Testis (tissue), 3 donors: Measurements from ENCODE around the gene PAQR9. TPM values are rescaled to one million over a fixed set of nuclear protein-coding genes. Genes with fewer than 3 reads are reported as not detected.

Experiments
- DNase-seq: peaks from one replicate; pipeline ENCODE4 v3.0.0-alpha.2; 2019
- H3K27ac ChIP-seq, 2 donors: fragments of 200-600 bp; sonication (generic); one replicate each; pipeline ENCODE4 v1.5.1; 2019
- H3K27me3 ChIP-seq: fragments of 200-600 bp; sonication (generic); one replicate; pipeline ENCODE4 v1.5.1; 2019
- H3K36me3 ChIP-seq: fragments of 200-600 bp; sonication (generic); one replicate; pipeline ENCODE4 v1.5.1; 2017; ENCODE audit warnings: low read depth; ENCODE audit errors: missing control alignments
- H3K4me1 ChIP-seq: fragments of 200-600 bp; sonication (generic); one replicate; pipeline ENCODE4 v1.5.1; 2019
- H3K4me3 ChIP-seq, 2 donors: fragments of 200-600 bp; sonication (generic); one replicate each; pipeline ENCODE4 v1.5.1; 2017 to 2019
- H3K9me3 ChIP-seq: fragments of 200-600 bp; sonication (generic); one replicate; pipeline ENCODE4 v1.5.1; 2017
- POLR2A ChIP-seq: fragments of 450-650 bp; IDR thresholded peaks from one replicate; pipeline ENCODE4 v1.6.1; 2017; ENCODE audit warnings: antibody characterized with exemption, mild to moderate bottlenecking, moderate library complexity
- WGBS, 2 donors: methylation state at CpG; one replicate each; pipeline ENCODE4 v1.1.5; 2018; 5-methylcytosine and 5-hydroxymethylcytosine counted together
- intact Hi-C: fragments of 100-400 bp; cut with DNase I; formaldehyde crosslinking; loops from one replicate; pipeline ENCODE4 v1.15.1; 2023; ENCODE audit warnings: low total_unique reads
- polyA plus RNA-seq: library from polyadenylated mRNA; stranded (reverse); fragments of 350-450 nt; fragmentation: Illumina TruSeq; extraction: RNeasy Lipid Tissue Mini Kit (QIAGEN cat#74804); gene quantifications from one replicate; pipeline ENCODE4 v1.2.3, GENCODE V29; 2014; ENCODE audit warnings: low read depth, low replicate concordance; ENCODE audit not compliant: insufficient read depth
- total RNA-seq, 2 donors: library from RNA; depleted of rRNA; stranded (reverse); fragments of >200 nt; gene quantifications; one replicate each; pipeline ENCODE4 v1.2.3, GENCODE V29; 2016
- TF ChIP-seq, protein P1 (sequence below), 3 experiments: fragments of 450-650 bp in 2 of 3; fragments of 200-600 bp in 1 of 3; sonication (generic) in 1 of 3; IDR thresholded peaks; one replicate each; pipeline ENCODE4 v1.5.1; 2016 to 2019; ENCODE audit warnings: antibody characterized with exemption in 3 of 3, mild to moderate bottlenecking in 2 of 3, moderate library complexity in 1 of 3

Gene PAQR9
- total and polyA plus RNA-seq, 3 donors from 2014 or later: 16.8 to 35.3 (median 20.7) TPM

DNA sequence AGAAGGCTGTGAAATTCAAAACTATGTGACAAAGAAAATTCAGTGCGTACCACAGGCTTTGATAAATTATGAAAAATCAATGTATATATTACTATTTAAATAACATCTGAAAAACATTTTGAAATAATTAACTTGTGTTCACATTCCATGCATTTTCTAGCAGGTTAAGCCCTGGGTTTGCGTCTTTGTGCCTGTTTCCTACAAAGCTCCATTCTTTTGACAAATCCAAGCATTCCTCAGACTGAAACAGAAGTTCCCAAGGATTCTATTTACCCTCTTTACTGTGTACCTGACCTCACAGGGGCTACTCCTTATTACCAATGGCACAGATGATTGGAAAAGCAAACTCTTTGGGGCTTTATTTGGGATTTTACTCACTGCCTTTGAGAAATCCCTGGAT is 1.9 kb downstream of the PAQR9 start:
- Histone ChIP-seq H3K27ac (no peak overlapping the region), H3K27me3 (no peaks in the 10 kb centered on the region), H3K36me3 (no peaks in the 10 kb centered on the region), H3K4me3 (no peak overlapping the region), H3K9me3 (no peaks in the 10 kb centered on the region), H3K4me1 (no peaks in the 10 kb centered on the region)
- TF ChIP-seq, protein P1, sequence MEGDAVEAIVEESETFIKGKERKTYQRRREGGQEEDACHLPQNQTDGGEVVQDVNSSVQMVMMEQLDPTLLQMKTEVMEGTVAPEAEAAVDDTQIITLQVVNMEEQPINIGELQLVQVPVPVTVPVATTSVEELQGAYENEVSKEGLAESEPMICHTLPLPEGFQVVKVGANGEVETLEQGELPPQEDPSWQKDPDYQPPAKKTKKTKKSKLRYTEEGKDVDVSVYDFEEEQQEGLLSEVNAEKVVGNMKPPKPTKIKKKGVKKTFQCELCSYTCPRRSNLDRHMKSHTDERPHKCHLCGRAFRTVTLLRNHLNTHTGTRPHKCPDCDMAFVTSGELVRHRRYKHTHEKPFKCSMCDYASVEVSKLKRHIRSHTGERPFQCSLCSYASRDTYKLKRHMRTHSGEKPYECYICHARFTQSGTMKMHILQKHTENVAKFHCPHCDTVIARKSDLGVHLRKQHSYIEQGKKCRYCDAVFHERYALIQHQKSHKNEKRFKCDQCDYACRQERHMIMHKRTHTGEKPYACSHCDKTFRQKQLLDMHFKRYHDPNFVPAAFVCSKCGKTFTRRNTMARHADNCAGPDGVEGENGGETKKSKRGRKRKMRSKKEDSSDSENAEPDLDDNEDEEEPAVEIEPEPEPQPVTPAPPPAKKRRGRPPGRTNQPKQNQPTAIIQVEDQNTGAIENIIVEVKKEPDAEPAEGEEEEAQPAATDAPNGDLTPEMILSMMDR (IDR thresholded peaks at IDR 0.05): no peak
- no peak for TF ChIP-seq POLR2A
- DNase-seq: no peak
- WGBS, 2 donors: 64 to 74% methylated on average over 2 of the region's 2 CpGs
- intact Hi-C loops: no loop called here

DNA sequence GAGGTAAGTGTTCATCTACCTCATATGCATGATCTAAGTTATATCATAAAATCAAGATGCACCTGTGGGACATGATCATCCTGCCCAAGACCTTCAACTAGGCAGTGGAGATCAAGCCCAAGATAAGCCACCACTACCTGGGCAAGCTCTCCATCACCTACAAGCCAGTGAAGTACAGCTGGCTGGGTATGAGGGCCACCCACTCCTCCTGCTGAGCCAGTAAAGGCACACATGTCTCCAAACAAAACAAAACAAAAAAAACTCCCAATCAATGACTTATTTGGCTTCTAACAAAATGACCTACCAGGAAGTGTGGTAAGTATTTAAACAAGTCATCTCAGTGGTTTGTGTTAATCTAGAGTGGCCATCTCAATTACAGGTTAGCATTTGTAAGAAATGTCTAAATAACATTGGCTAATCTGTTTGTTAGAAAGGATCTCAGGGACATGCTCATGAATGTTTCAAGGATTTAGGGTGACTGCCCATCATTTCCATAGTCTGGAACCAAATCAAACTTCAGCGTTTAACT is 3.1 kb downstream of the PAQR9 start:
- Histone ChIP-seq H3K9me3 (no peaks in the 10 kb centered on the region), H3K27ac (no peak overlapping the region), H3K4me1 (no peaks in the 10 kb centered on the region), H3K4me3 (no peak overlapping the region), H3K36me3 (no peaks in the 10 kb centered on the region), H3K27me3 (no peaks in the 10 kb centered on the region)
- TF ChIP-seq POLR2A: no peak
- TF ChIP-seq, protein P1 (IDR thresholded peaks at IDR 0.05): no peak
- intact Hi-C loops: no loop called here
- 80 to 83% methylated on average over 1 of the region's 1 CpG for WGBS, 2 donors
- no peak for DNase-seq

- Histone ChIP-seq H3K36me3 (no peaks in the 10 kb centered on the region), H3K27ac (no peak overlapping the region), H3K4me1 (no peaks in the 10 kb centered on the region), H3K4me3 (no peak overlapping the region), H3K27me3 (no peaks in the 10 kb centered on the region), H3K9me3 (no peaks in the 10 kb centered on the region)
- TF ChIP-seq POLR2A: no peak
- TF ChIP-seq, protein P1 (IDR thresholded peaks at IDR 0.05): no peak
- intact Hi-C loops: no loop called here
- WGBS, 2 donors: 83 to 90% methylated on average over 6 of the region's 6 CpGs
- DNase-seq: no peak
Observed at GRCh38 chr3:142958707-142959106, 4.8 kb downstream of the PAQR9 start.

- DNase-seq: no peak
- Histone ChIP-seq H3K27ac (no peak overlapping the region), H3K27me3 (no peaks in the 10 kb centered on the region), H3K4me3 (no peak overlapping the region), H3K9me3 (no peaks in the 10 kb centered on the region), H3K4me1 (no peaks in the 10 kb centered on the region), H3K36me3 (no peaks in the 10 kb centered on the region)
- no peak for TF ChIP-seq POLR2A
- TF ChIP-seq, protein P1 (IDR thresholded peaks at IDR 0.05): no peak
- WGBS, 2 donors: 78 to 84% methylated on average over 3 of the region's 3 CpGs
- intact Hi-C loops: no loop called here
Observed at GRCh38 chr3:142953443-142953842, 10.0 kb downstream of the PAQR9 start.
